Motor neuron (in vitro differentiated cells): ENCODE measurements around the gene ZP1. TPM values are rescaled to one million over a fixed set of nuclear protein-coding genes. Genes with fewer than 3 reads are reported as not detected.
A peak's percentile ranks its signal among the peaks of the same experiment; 100 is the strongest.

ENCODE experiments used
- ATAC-seq, 8 experiments: fragments of 200-7000 bp; cut with Tn5 transposase; replicated peaks in 6 of 8; 2 replicates each; pipeline ENCODE4 v1.8.0; 2021; ENCODE audit warnings: mild to moderate bottlenecking in 8 of 8, moderate library complexity in 8 of 8
- H3K27ac ChIP-seq, 2 donors: fragments of 250-450 bp; sonication (Bioruptor Pico); 2 replicates each; pipeline ENCODE4 v1.9.0; 2021; ENCODE audit warnings: antibody characterized with exemption in 2 of 2, mild to moderate bottlenecking in 2 of 2, moderate library complexity in 1 of 2
- H3K4me1 ChIP-seq, 2 donors: fragments of 250-450 bp; sonication (Bioruptor Pico); replicated peaks in 1 of 2; 2 replicates each; pipeline ENCODE4 v1.6.1; 2021; ENCODE audit warnings: antibody characterized with exemption in 2 of 2, mild to moderate bottlenecking in 2 of 2, moderate library complexity in 1 of 2
- H3K4me3 ChIP-seq, 5 donors: fragments of 250-450 bp; sonication (Bioruptor Pico); 2 replicates each; pipeline ENCODE4 v1.9.0; 2021; ENCODE audit warnings: antibody characterized with exemption in 5 of 5, mild to moderate bottlenecking in 5 of 5, moderate library complexity in 4 of 5
- WGBS, 10 experiments: fragments of 450-650 bp; shearing (Covaris generic); methylation state at CpG; one replicate each; pipeline ENCODE4 v1.0.0; 2022; 5-methylcytosine and 5-hydroxymethylcytosine counted together
- in situ Hi-C, 9 experiments: fragments of 400-800 bp; cut with MboI; loops; one replicate each; pipeline ENCODE4 v1.15.0; 2021; ENCODE audit warnings: low sequenced_read_pairs in 9 of 9, low pct_unique_long_range_greater_than_20kb in 2 of 9; ENCODE audit not compliant: unreplicated experiment in 9 of 9
- total RNA-seq, 8 experiments: library from RNA; unstranded; fragments of 300-600 nt; gene quantifications; 2 replicates each; pipeline versions ENCODE4 v1.2.3 to v1.2.4, GENCODE V29; 2022

Gene ZP1
- total RNA-seq, 8 experiments from 2014 or later: 0.56 to 0.95 (median 0.65) TPM; not detected in 4

DNA sequence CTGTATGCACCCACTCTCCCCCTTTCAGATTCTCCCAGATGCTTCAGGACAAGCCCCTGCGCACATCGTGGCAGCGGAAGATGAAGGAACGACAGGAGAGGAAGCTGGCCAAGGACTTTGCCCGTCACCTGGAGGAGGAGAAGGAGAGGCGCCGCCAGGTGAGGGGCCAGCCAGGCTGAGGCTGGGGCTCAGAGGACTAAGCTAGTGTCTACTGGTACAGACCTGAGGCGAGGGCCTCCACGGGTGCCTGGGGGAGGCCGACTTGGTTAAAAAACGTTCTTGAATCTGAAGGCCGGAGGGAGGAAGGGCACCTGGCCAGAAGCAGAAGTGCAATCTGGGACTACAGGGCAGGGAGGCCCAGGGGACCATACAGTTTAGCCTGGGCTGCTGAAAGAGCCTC, 19.4 kb upstream of the ZP1 start:
- ATAC-seq: no peak

DNA sequence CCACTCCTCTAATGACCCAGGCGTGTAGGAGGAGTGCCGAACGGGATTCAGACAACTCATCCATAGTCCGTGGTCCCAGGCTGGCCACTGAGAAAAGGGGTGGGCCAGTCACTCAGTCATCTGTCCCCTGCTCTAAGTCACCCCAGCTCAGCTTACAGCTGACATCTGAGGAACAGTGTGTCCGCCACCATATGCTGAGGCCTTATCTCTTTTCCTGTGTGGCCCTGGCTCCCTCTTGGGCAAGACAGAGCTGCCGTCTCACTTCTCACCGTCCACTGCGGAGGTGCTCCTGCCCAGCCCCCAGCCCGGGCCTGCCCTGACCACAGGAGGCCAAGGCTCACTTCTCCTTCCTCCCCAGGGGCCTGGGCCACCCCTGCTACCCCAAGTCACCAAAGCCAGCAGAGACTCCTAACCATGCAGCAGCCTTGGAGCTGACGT, 18.6 kb upstream of the ZP1 start:
- in situ Hi-C loops: loop anchor here in 4 of 9 experiments (25.0 kb wide), 2 partner anchors 314 to 339 kb away; partner anchors contain the start of gene VPS37C (in 1 of the 4)
- Histone ChIP-seq H3K4me3 (no peak overlapping the region), H3K4me1 (peaks cover 16% of the 10 kb centered on the region in 2 donors), H3K27ac (no peak overlapping the region)
- WGBS, 10 experiments: 40 to 100% (median 60%) methylated on average over 1 of the region's 10 CpGs; no CpG with 5 or more reads in 7 of the 10 experiments
- ATAC-seq: no peak

More for the DNA sequence above, 19.4 kb upstream of the ZP1 start:
- no peak overlapping the region for H3K4me3 ChIP-seq
- WGBS, 10 experiments: 70 to 92% (median 85%) methylated on average over 1 to 4 of the region's 12 CpGs; no CpG with 5 or more reads in 6 of the 10 experiments
- in situ Hi-C loops: loop anchor here in 4 of 9 experiments (25.0 kb wide), 2 partner anchors 314 to 339 kb away; partner anchors contain the start of gene VPS37C (in 1 of the 4)
- no peak overlapping the region for H3K27ac ChIP-seq
- peaks cover 22 to 25% of the 10 kb centered on the region in 2 donors for H3K4me1 ChIP-seq

- 80 to 100% (median 94%) methylated on average over 1 to 6 of the region's 29 CpGs; no CpG with 5 or more reads in 5 of the 10 experiments for WGBS, 10 experiments
- H3K4me1 ChIP-seq: peaks cover 5% of the 10 kb centered on the region in 2 donors
- no peak overlapping the region for H3K4me3 ChIP-seq
- ATAC-seq: no peak
- in situ Hi-C loops: loop anchor here in 4 of 9 experiments (25.0 kb wide), 2 partner anchors 312 to 337 kb away; partner anchors contain the start of gene VPS37C (in 1 of the 4)
- no peak overlapping the region for H3K27ac ChIP-seq
Observed at GRCh38 chr11:60849641-60850520, 17.5 kb upstream of the ZP1 start.

- no peak for ATAC-seq
- no peak overlapping the region for H3K27ac ChIP-seq
- in situ Hi-C loops: no loop called here
- WGBS, 10 experiments: 81 to 100% (median 96%) methylated on average over 1 to 6 of the region's 17 CpGs; no CpG with 5 or more reads in 2 of the 10 experiments
- peaks cover 7 to 8% of the 10 kb centered on the region in 2 donors for H3K4me1 ChIP-seq
- H3K4me3 ChIP-seq: no peak overlapping the region
Observed at GRCh38 chr11:60851327-60852104, 15.8 kb upstream of the ZP1 start.

DNA sequence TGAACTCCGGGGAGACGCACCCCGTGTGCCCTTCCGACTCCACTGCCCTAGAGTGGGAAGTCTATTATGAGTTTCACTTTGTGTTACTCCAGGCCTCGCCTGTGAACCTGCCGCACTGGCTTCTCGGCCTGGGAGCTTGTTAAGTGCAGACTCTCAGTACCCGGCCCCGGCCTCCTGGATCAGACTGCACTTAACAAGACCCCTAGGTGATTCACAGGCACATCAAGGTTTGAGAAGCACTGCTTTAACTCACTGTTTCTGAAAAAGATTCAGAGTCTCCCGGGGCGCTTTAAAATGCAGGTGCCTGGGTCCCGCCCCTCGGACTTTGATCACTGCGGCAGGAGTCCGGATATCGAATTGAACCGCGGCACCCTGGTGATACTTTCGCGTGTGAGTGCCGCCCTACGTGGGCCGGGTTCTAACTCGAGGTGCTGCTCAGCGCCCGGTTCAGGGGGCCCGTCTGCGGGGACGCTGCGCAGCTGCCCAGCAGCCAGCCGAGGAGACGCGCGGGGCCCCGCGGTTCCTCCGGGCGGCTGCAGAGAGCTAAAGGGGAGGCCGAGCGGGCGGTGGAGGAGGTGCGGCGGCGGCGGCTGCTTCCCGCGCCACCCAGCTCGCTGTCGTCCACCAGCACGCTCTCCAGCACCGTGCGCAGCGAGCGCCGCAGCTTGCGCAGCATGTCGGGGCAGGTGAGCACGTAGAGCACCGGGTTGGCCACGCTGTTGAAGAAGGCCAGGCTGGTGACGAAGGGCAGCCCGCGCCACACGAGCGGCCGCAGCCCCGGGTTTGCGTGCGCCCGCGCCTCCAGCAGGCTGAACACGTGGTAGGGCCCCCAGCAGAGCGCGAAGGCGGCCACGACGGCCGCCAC, 15.0 kb upstream of the ZP1 start:
- no peak overlapping the region for H3K4me3 ChIP-seq
- in situ Hi-C loops: no loop called here
- no peak overlapping the region for H3K27ac ChIP-seq

GRCh38 chr11:60852982-60853950, 14.1 kb upstream of the ZP1 start:
- no peak for ATAC-seq
- Histone ChIP-seq H3K27ac (no peak overlapping the region), H3K4me1 (peaks cover 7 to 8% of the 10 kb centered on the region in 2 donors), H3K4me3 (no peak overlapping the region)
- in situ Hi-C loops: no loop called here
- WGBS, 10 experiments: 47 to 100% (median 96%) methylated on average over 1 to 26 of the region's 68 CpGs; no CpG with 5 or more reads in 1 of the 10 experiments

More for the DNA sequence above, 15.0 kb upstream of the ZP1 start:
- WGBS, 10 experiments: 41 to 100% (median 70%) methylated on average over 3 to 17 of the region's 78 CpGs; no CpG with 5 or more reads in 5 of the 10 experiments
- peaks cover 7 to 8% of the 10 kb centered on the region in 2 donors for H3K4me1 ChIP-seq
- peak in 1 of 8 experiments; percentile 17 for ATAC-seq

DNA sequence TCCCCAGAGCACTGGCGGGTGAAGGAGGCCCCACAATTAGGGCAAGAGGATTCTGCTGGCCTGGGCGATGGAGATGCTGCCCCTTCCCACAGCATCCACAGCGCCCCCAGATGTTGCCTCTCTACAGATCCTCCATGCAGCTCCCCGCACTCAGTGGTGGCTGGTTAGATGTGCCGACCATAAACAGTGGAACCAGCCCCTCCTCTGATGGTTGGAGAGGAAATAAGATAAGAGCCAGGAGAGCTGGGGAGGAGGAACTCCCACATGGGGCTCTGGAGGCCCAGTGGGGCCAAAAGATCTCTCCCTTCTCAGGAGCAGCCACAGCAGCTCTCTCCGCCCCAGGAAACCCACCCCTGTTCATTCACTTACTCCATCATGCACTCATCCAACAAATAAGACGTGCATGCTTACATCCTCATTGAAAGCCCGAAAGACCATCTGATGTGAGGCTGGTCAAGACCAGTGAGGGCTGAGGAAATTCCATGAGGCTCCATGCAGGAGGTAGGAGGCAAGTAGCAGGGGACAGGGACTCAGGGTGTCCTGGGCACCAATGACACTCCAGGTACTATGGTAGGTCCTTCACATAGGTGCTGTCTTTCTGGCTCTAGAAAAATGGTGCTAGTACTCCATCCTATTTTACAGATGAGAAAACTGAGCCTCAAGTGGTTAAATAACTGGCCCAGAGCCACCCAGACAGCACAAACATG, 13.0 kb upstream of the ZP1 start:
- in situ Hi-C loops: no loop called here
- H3K4me3 ChIP-seq: no peak overlapping the region
- 75 to 100% (median 100%) methylated on average over 1 to 5 of the region's 8 CpGs; no CpG with 5 or more reads in 6 of the 10 experiments for WGBS, 10 experiments
- peaks cover 7 to 8% of the 10 kb centered on the region in 2 donors for H3K4me1 ChIP-seq
- ATAC-seq: no peak
- H3K27ac ChIP-seq: no peak overlapping the region

GRCh38 chr11:60854847-60855725, 12.3 kb upstream of the ZP1 start:
- ATAC-seq: peak in 5 of 8 experiments; percentile 15 to 48 (median 27)
- 0 to 83% (median 56%) methylated on average over 1 to 6 of the region's 8 CpGs; no CpG with 5 or more reads in 4 of the 10 experiments for WGBS, 10 experiments
- in situ Hi-C loops: no loop called here
- Histone ChIP-seq H3K4me1 (peaks cover 7 to 8% of the 10 kb centered on the region in 2 donors), H3K4me3 (no peak overlapping the region), H3K27ac (peak overlapping the region in 1 of 2 donors; percentile 28)

GRCh38 chr11:60855726-60856633, 11.4 kb upstream of the ZP1 start, which contains the start of gene PTGDR2:
Gene PTGDR2 (minus strand): TSS chr11:60855950. CDS start chr11:60853722, 2,228 bp downstream.
- Histone ChIP-seq H3K27ac (peak within 1 kb of the TSS in 1 of 2 donors; percentile 28), H3K4me3 (no peak within 1 kb of the TSS), H3K4me1 (peaks cover 7 to 8% of the 10 kb centered on the region in 2 donors)
- 0 to 82% (median 67%) methylated on average over 3 to 5 of the region's 14 CpGs; no CpG with 5 or more reads in 6 of the 10 experiments for WGBS, 10 experiments
- in situ Hi-C loops: no loop called here
- ATAC-seq: peak; percentile 32 to 88 (median 74)
